ENCODE results near the gene PLB1.

PLB1 gene

DNA sequence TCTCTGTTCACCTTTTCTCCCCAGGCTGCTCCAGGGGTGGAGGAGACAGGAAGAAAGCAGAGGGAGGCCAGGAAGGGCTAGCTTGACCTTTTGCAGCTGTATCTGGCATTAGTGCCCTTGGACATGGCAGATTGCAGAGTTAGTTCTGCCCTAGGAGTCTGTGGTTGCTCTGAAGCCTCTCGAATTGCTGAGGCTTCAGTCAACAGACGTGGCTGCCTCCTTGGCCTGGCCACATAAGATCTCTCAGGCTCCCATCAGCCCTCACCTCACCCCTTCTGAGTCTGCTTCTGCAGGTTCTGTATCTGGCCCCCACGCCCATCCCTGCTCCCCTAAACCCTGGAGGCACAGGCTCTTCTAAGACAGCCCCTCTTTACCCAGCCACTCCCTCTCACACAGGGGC is 18.2 kb upstream of the PLB1 start:
- DNase-seq (ENCODE audit: low read depth), result no peak
- no peak overlapping the region for H3K4me3 ChIP-seq (ENCODE audit: low read depth, low read length)
- TF ChIP-seq, protein P1, sequence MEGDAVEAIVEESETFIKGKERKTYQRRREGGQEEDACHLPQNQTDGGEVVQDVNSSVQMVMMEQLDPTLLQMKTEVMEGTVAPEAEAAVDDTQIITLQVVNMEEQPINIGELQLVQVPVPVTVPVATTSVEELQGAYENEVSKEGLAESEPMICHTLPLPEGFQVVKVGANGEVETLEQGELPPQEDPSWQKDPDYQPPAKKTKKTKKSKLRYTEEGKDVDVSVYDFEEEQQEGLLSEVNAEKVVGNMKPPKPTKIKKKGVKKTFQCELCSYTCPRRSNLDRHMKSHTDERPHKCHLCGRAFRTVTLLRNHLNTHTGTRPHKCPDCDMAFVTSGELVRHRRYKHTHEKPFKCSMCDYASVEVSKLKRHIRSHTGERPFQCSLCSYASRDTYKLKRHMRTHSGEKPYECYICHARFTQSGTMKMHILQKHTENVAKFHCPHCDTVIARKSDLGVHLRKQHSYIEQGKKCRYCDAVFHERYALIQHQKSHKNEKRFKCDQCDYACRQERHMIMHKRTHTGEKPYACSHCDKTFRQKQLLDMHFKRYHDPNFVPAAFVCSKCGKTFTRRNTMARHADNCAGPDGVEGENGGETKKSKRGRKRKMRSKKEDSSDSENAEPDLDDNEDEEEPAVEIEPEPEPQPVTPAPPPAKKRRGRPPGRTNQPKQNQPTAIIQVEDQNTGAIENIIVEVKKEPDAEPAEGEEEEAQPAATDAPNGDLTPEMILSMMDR (IDR thresholded peaks at IDR 0.05; ENCODE audit: insufficient read depth, low read depth, low read length, missing control alignments), result no peak

DNA sequence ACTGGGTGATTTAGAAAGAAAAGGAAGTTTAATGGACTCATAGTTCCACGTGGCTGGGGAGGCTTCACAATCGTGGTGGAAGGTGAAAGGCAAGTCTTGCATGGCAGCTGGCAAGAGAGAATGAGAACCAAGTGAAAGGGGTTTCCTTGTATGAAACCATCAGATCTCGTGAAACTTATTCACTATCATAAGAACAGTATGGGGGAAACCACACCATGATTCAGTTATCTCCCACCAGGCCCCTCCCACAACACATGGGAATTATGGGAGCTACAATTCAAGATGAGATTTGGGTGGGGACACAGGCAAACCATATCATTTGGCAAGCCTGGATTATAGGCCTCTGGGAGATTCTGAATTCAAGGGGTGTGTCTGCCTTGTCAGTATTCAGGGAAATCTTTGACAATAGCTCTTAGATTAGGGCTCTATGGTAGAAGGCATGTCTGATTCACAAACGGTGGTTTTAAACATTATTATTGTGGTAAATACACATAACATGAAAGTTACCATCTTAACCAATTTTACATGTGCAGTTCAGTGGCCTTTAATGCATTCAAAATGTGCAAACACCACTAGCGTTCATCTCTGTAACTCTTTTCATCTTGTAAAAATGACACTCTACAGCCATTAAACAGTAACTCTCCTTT is 15.3 kb upstream of the PLB1 start:
- TF ChIP-seq, protein P1 (IDR thresholded peaks at IDR 0.05; ENCODE audit: insufficient read depth, low read depth, low read length, missing control alignments), result no peak

DNA sequence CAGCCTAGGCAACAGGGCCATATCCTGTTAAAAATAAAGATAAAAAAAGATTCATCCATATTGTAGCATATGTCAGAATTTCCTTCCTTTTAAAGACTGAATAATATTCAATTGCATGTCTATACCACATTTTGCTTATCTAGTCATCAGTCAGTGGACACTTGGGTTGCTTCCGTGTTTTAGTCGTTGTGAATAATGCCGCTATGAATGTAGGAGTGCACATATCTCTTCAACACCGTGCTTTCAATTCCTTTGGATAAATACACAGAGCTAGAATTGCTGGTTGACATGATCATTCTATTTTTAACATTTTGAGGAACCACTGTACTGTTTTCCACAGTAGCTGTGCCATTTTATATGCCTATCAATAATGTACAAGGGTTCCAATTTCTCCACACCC is 14.0 kb upstream of the PLB1 start:
- TF ChIP-seq, protein P1 (IDR thresholded peaks at IDR 0.05; ENCODE audit: insufficient read depth, low read depth, low read length, missing control alignments), result no peak
- no peak for DNase-seq (ENCODE audit: low read depth)
- H3K4me3 ChIP-seq (ENCODE audit: low read depth, low read length), result no peak overlapping the region

More for the DNA sequence above, 15.3 kb upstream of the PLB1 start:
- H3K4me3 ChIP-seq (ENCODE audit: low read depth, low read length), result no peak overlapping the region
- DNase-seq (ENCODE audit: low read depth), result no peak

DNA sequence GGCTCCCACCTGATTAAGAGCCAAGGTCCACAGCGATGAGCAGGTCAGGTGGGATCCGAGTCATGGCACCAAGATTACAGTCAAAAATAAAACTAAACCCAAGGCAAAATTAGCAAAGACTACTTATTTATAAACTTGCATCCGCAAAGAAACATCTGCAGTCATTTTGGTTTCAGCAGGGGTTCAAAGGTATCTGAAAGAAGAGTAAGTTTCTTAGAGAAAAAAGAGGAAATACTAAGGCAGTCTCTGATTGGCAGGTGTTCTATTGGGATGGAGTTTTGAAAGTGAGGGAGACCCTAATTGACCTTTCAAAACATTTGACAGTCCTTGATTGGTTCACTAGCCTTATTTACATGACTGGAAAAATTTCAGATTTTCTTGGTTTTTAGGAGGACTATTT is 11.0 kb upstream of the PLB1 start:
- H3K4me3 ChIP-seq (ENCODE audit: low read depth, low read length), result no peak overlapping the region
- DNase-seq (ENCODE audit: low read depth), result peak; percentile 58
- TF ChIP-seq, protein P1 (IDR thresholded peaks at IDR 0.05; ENCODE audit: insufficient read depth, low read depth, low read length, missing control alignments), result no peak

DNA sequence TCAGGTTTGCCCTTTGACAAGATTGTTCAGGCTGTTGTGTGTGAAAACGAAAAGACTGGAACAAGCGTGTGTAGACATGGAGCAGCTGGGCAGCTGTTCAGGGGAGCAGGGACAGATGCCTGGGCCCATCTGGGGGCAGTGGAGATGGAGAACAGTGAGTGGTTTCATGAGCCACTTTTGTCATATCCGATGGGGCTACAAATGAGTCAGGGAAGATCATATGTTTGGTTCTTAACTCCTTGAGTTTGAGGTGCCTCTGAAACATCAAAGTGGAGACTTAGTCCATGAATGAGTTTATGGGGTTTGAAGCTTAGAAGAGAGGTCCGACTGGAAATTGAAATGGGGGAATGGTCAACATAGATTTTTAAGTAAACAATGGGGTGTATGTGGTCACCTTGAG is 9.3 kb upstream of the PLB1 start:
- DNase-seq (ENCODE audit: low read depth), result peak; percentile 33
- H3K4me3 ChIP-seq (ENCODE audit: low read depth, low read length), result no peak overlapping the region
- TF ChIP-seq, protein P1 (IDR thresholded peaks at IDR 0.05; ENCODE audit: insufficient read depth, low read depth, low read length, missing control alignments), result no peak

DNA sequence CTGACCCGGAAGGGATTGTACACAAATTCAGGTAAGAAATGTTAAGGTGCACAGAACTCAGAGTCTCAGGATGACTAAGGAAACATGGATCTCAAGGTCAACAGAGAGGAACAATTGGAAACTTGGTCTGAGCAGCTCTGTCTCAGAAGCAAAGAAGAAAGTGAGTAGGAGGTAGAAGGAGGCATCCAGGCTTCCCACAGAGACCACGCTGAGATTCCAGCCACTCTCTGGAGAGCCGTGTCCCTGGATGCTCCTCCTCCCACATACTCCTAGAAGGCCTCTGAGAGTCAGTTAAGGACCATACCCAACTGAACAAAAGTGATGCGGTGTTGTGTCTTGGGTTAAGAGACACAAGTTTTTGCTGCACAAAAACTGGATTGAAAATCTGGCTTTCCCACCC is 8.6 kb upstream of the PLB1 start:
- H3K4me3 ChIP-seq (ENCODE audit: low read depth, low read length), result no peak overlapping the region
- TF ChIP-seq, protein P1 (IDR thresholded peaks at IDR 0.05; ENCODE audit: insufficient read depth, low read depth, low read length, missing control alignments), result no peak
- DNase-seq (ENCODE audit: low read depth), result no peak
